Measurements from ENCODE around the gene CDC42SE2.

DNA sequence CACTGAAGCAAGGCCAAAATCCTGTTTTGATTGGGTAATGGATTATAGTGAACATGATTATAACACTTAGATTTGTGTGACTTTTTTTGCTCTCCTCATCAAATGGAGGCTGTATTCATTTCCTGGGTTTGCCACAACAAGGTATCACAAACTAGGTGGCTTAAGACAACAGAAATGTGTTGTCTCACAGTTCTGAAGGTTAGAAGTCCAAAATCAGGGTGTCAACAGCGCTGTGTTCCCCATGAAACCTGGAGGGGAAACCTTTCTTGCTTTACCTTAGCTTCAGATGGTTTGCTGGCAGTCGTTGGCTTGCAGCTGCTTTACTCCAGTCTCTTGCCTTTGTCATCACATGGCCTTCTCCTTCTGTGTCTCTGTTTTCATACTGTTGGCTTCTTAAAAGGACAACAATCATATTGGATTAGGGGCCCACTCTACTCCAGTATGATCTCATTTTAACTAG is 32.4 kb downstream of the CDC42SE2 start:
- no peak for TF ChIP-seq CTCF (IDR thresholded peaks at IDR 0.05)
- no peak for TF ChIP-seq POLR2A (IDR thresholded peaks at IDR 0.05)
- no peak for TF ChIP-seq POLR2AphosphoS5 (IDR thresholded peaks at IDR 0.05)
